ENCODE results near the gene KRTAP10-3.

Gene KRTAP10-3

GRCh38 chr21:44514746-44515358 is 43.7 kb downstream of the KRTAP10-3 start:
- no peak for DNase-seq

- DNase-seq: no peak
Measured at GRCh38 chr21:44514218-44514520, 44.4 kb downstream of the KRTAP10-3 start.

- no peak for DNase-seq
Measured at GRCh38 chr21:44513389-44514217, 45.0 kb downstream of the KRTAP10-3 start.

GRCh38 chr21:44512496-44513388 is 45.9 kb downstream of the KRTAP10-3 start:
- DNase-seq: no peak

GRCh38 chr21:44511938-44512275 is 46.7 kb downstream of the KRTAP10-3 start:
- no peak for DNase-seq

GRCh38 chr21:44511219-44511937 is 47.2 kb downstream of the KRTAP10-3 start:
- DNase-seq: no peak

GRCh38 chr21:44510508-44511218 is 47.9 kb downstream of the KRTAP10-3 start:
- DNase-seq: peak; percentile 68 to 89

- no peak for DNase-seq
Measured at GRCh38 chr21:44510109-44510507, 48.5 kb downstream of the KRTAP10-3 start.

GRCh38 chr21:44509539-44509938 is 49.1 kb downstream of the KRTAP10-3 start:
- peak; percentile 77 to 81 for DNase-seq

GRCh38 chr21:44508711-44509445 is 49.7 kb downstream of the KRTAP10-3 start:
- no peak for DNase-seq

- DNase-seq: no peak
Measured at GRCh38 chr21:44508426-44508710, 50.2 kb downstream of the KRTAP10-3 start.

Data from NCI-H526 (cell line).